HG02938 (cell line): ENCODE data around the gene CHST13.
"Not testable (repeated sequence)": the region's sequence is repeated elsewhere in the genome, so short reads cannot be mapped to it uniquely, and the experiment has no call there.

ENCODE experiments used
- ATAC-seq: cut with Tn5 transposase; IDR thresholded peaks from one replicate; pipeline ENCODE4 v1.9.1; 2021; ENCODE audit warnings: mild to moderate bottlenecking, moderate library complexity; ENCODE audit not compliant: unreplicated experiment

CHST13 gene

DNA sequence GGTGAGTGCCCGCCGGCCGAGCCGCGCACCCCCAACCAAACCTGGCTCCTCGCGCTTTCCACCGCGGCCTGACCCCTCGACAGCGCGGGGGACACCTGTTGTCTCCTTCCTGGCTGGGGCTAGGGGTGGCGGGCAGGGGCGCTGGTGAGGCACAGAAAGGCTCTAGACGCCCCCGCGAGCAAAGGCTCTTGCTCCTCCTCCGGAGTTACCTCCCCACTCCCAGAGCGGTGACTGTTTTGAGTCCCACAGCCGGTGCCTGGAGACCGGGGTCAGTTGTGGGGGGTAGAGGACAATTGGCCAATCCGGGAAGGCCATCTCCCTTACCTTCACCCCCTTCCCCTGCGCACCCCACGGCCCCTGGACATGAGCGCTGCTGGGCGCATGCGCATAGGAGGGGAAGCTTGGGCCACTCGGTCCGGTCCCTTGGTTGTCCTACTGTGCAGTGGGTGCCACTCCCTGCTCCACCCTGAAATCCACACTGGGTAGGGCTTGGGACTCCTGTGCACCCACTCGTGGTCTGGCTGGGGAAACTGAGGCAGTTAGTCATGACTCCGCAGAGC, 554 bp downstream of the CHST13 start:
- ATAC-seq, result no peak

DNA sequence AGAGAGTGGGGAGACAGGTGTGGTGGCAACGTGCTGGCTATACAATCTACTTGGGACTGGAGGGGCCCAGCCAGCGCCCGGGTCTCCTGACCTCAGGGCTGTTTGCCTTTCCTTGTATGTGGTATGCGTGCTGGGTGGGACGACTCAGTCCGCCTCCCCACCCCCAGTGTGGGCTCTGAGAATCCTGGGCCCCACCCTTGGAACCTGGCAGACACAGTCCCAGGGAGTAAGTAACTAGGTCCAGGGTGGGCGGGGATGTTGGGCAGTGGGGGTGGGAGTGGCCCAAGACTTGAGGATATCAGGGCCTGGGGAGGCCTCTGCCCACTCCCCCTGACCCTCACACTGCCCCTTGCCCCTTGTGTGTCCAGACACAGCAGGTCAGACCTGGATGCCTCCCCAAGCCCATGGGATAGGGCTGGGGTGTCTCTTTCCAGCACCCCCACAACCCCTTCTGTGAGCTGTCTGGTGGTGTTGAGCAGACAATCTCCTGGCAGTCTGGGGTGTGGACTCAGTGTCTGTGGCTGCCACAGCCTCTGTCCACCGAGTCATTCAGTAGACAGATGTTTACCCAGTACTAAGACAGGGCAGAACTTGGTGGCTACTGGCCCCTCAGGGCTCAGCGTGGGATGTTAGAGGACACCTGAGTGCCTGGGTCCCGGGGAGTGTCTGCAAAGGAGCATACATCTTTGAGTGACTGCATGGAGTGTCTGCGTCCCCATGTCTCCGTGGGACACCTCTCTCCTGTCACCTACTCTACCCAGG, 1.3 kb downstream of the CHST13 start:
- no peak for ATAC-seq

DNA sequence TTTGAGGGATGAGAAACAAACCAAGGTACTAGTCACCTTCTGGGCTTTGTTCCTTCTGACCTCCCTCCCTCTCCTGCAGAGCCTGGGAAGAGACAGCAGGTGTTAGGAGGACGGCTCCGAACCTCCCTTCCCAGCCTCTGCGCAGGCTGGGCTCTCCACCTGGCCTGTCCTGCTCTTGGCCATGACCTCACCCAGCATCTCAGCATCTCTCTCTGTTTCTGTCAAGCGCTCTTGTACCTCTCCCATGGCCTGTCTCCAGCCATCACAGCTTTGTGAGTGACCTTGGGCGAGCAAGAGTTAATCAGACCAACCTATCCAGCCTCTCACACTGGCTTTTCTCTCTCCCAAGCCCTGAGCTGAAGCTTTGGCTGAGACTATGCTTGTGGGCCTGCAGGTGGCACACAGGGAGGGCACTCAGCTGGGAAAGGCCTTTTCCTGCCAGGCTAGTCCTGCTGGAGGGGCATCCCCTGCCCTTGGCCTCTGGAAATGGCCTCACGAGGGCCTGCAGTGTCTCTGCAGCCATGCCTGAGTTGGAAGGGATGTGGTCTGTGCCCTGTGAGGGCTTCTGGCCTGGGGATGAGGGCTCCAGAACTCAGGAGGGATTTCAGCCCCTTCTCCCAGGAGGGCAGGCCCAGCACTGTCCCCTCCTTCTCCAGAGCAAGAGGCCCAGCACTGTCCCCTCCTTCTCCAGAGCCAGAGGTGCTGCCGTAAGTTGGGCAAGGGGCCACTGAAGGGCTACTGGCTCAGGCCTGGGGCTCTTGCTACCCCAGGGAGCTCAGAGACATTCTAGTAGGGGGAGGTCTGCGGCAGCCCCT, 2.1 kb downstream of the CHST13 start:
- ATAC-seq, result no peak

DNA sequence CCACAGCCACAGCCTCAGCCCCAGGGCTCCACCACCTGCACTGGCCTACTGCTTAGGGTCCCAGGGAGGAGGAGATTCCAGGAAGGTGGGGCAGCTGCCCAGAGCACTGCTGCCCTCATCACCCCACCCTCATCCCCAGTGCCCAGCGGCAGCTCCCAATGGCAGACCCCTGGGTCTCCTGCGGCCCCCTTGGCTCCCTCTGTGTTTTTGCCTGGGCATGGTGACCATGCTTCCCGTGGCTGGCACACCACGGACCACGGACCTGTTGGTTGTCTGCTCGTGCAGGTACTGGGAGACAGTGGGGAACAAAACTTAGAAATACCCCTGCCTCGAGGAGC, 2.7 kb downstream of the CHST13 start:
- ATAC-seq, result no peak

DNA sequence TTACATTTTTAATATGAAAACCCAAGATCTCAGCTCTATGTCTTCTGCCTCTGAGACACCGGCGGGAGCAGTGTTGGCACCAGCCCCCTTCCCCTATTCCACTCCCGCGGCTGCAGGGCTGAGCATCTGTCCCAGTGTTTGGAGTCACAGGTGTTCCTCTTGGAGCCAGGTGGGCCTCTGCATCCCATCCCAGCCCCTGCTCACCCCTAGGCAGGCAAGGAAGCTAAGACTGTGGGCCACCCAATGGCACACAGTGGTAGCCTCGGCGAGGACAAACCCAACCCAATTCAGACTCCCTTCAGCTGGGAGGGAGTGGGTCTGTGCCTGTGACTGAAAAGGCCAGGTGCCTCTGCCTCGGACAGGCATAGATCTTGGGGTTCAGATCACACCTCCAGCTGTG, 3.1 kb downstream of the CHST13 start:
- no peak for ATAC-seq

DNA sequence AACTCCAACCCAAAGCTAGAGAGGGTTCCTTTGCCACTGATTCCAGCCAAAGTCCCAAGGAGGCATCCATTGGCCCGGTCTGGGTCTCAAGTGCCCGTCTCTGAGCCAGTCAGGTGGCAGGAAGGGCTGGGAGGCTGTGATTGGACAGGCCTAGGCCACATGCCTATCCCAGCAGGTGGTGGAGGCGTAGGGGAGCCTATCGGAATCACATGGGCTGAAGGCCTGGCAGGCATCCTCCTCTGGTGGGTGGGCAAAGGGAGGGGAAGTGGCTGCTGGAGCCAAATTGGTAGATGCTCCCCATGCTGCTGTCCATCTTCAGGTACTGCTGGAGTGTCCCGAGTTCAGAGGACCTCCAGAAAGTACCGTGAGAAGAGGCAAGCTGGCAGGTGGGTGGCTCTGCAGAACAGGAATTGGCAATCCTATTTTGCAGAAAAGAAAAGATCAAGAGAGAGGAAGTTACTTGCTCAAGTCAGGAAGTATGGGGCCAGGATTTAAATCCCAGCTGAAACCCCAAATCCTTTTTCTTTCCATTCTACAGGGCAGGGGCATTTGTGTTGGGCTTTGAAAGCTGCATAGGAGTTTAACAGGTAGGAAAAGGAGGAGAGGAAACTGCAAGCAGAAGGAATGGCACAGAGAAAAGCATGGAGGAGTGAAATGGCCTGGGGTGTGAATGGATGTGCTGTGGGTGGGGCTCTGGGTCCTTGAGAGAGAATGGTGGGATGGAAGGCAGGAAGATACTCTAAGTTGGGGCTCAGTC, 3.7 kb downstream of the CHST13 start:
- ATAC-seq, result no peak

DNA sequence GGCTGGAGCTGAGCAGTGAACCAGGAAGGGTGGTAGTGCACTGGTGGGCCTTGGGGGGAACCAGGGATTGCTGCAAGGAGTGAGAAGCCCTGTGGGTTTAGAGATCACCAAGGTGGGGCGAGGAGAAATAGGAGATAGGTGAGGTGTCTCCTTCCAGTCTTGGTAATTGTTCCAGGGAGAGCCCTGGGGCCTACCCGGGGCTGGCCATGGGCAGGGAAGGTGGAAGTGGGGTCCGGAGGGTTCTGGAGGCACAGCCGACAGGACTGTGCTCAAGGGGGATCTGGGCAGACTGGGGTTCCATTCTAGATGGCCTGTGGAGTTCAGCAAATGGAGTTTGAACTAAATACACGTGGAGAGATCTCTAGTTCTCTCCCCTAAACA, 4.5 kb downstream of the CHST13 start:
- no peak for ATAC-seq

DNA sequence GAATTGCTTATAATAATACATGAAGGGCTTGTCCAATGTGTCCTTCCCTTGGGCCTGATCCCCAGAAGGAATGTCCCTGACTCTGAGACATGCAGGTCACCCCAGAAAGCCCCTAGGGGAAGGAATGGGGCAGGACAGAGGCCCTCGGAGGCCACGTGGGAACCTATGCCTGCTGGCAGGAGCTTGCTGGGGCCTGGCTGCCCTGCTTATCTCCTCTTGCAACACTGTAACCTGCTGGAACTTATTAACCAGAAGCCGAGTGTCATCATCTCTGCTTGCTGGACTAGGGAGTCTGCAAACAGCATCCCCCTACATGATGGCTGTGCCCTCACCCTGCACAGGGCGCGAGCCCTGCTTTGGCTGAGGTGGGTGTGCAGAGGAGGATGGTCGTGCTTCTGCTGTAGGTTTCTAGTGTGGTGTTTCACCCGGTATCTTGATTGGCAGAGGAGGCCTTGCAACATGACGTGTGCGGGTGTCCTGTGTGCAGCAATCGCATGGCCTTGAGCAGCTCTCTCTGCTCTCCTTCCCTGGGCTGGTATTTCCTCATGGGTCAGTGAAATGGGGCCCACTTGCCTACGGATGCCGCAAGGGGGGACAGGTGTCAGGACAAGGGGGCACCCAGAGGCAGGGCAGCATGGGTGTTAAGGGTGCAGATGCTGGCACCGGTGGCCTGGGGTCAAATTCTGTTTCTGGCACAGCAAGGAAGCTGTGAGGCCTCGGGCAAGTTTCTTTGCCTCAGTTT, 5.0 kb downstream of the CHST13 start:
- ATAC-seq, result no peak

DNA sequence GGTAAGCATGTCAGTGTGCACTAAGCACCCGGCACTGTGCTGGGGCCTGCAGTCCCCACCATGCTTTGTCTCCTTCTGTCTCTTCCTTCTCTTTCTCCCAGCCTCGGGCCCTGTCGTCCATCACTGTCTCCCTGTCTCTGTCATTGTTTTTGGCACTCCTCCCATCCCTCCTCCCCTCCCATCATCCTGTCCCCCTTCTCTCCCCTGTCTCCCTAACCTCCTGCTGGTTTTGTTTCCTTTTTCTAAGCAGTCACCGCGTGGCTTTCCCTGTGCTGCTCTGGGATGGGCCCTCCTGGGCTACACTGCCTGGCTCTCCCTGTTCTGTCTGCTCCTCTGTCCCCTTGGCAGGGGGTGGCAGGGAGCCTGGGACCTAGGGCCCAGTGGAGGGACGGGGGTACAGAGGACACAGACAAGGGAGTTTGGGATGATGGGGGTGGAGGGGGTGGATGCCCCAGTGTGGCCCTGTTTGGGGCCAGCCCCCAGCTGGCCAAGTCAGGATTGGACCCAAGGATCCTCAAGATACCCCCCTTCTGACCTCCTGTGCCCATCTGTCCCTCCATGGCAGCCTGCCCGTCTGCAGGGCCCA, 5.7 kb downstream of the CHST13 start:
- ATAC-seq, result no peak

DNA sequence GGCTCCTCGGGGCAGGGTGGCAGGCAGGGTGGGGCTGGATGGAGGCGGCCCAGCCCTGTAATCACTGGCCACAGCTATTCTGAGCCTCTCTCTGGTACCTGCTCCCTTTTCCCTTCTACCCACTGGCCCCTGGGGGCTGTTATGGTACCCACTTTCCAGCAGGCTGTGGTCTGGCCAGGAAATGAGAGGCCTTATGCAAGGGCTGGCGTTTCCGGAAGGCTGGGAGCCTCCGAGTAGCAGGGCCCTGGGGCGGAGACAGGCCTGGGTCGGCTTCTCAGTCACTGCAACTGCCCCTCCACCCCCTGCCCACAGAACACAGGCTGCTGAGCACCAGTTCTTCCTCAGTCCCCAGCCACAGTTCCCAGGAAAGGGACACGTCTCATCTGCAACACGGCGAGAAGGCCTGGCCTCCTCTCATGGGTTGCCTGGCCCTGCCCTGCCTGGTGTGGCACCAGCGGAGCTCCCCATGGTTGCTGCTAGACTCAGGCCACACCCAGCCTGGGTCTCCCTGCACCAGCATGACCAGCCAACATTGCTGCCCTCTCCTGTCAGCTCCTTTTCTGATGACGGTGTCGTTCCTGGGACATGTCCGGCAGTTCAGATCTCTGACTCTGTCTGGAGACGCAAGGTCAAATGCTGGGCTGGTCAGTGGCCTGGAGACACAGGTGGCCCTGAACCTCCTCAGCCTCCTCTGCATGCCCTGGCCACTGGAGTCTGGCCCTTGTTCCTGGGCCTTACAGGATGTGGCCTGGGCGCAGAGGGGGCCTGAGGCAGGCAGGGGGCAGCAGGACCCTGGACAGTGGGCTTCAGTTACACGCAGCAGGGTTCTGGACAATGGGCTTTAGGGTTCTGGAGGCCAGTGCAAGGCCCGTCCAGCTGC, 6.5 kb downstream of the CHST13 start:
- no peak for ATAC-seq

DNA sequence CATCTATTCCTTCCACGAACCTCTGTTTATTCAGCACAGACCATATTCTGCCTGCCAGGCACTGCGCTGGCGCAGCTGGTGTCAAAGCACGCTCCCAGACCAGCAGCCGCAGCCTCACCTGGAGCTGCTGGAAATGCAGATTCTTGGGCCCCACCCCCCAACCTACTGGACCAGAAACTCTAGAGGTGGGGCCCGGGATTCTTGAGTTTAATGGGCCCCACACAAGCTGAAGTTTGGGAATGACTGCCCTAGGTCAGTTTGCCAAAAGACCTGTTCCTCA, 7.0 kb downstream of the CHST13 start:
- ATAC-seq, result no peak

DNA sequence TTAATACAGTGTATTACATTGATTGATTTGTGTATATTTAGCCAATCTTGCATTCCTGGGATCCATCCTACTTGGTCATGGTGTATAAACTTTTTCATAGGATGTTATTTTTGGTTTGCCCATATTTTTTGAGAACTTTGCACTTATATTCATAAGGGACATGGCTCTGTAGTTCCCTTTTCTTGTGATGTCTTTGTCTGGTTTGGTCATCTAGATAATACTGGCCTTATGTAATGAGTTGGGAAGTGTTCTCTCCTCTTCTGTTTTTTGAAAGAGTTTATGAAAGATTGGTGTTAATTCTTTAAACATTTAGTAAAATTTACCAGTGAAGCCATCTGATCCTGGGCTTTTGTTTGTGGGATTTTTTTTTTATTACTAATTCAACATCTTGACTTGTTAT, 9.6 kb downstream of the CHST13 start:
- ATAC-seq, result no peak

DNA sequence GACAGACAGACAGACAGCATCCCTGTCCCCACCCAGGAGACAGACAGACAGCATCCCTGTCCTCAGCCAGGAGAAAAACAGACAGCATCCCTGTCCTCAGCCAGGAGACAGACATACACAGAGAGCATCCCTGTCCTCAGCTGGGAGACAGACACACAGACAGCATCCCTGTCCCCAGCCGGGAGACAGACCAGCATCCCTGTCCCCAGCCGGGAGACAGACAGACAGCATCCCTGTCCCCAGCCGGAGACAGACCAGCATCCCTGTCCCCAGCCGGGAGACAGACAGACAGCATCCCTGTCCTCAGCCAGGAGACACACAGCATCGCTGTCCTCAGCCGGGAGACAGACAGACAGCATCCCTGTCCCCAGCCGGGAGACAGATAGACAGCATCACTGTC, 10.8 kb downstream of the CHST13 start:
- ATAC-seq, result not testable (repeated sequence)

DNA sequence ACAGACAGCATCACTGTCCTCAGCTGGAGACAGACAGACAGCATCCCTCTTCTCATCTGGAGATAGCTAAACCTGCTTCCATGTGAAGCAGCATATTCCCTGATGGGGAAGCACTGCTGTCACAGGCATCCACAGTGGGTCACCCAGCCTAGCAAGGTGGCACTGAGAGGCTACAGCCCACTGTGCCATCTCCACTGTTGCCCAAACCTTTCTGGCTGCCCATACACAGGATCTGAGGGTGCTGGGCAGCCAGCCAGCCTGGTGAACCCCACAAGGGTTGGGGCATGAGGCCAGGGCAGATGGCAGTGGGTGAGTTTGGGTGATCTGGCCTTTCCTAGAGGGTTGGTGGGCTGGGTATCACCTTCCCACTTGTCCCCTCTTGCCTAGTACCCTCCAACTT, 11.7 kb downstream of the CHST13 start:
- ATAC-seq, result no peak

DNA sequence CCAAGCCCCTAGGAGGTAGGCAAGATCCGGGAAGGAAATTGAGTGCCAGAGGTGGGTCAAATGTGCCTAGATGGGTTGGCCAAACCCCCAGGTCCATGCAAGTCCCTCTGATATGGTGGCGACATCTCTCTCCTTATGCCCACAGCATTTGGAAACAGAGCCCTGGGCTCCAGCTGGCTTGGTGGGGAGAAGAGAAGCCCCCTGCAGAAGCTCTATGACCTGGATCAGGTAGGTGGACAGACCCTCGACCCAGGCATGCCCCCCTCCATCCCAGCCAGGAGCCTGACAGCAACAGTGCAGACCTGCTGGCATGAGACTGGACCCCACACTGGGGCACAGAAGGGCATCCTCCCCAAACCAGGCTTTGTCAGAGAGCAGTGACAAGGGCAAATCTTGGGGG, 12.2 kb downstream of the CHST13 start:
- ATAC-seq, result no peak

DNA sequence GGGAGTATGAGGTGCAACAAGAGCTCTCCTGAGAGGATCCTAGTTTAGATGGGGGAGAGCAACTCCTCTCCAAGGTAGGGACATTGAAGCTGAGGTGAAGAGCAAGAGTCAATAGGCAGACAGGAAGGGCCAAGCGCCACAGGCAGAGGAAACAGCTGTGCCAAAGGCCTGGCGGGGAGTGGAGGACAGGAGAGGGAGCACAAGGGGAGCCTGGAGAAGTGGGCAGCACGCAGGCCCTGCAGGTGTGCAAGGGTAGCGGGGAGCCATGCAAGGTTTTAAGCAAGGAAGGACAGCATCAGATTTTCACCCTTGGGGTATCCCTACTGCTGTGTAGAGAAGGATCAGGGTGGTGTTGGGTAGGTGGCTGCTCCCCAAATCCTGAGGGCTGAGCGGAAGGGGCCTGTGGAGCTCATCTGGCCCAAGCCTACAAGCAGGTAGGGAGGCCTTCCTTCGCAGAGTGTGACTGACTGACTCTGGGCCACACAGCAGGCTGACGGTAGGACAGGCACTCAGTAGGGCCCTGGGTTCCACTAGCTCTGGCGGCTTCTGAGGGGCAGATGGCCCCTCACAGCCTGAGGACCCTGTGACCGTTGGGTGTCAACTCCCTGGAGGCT, 13.3 kb downstream of the CHST13 start:
- no peak for ATAC-seq

DNA sequence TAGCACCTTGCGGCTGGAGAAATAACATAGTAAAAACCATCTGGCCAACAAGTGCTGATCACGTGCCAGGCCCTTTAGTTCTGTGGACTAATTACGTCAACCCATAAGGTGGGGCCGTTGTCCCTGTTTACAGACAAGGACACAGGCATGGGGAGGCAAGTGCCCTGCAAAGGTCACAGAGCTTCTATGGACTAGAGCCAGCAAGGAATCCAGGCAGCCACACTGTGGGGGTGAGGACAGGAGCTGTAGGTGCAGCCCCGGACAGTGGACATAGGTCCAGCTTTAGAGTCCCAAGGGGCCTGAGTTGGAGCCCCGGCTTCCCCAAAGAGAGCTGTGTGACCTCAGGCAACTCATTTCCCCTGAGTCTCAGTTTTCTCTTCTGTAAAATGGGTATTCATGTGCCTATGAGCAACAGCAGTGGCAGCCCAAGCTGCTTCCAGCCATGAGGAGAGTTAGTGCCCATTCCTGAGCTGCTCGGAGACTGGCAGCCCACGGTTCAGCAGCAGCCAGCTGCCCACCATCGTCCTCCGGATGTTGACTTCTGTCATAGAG, 13.9 kb downstream of the CHST13 start:
- ATAC-seq, result no peak

DNA sequence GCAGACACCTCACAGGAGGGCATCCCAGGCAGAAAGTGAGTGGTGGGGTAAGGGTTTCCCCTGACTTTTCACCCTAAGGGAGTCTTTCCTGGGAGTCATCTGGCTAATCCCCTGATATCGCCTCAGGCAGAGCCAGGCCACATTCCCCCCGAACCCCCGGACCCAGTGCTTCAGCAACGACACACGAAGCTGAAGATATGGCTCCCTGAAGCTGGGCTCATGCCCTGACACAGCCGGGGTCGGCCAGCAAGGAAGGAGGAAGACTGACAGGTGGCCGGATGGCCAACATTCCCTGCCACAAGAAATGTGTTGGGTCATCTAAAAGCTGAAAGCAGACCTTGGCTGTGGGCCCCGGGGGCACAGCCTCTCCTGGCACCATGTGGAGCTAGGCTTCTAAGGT, 14.4 kb downstream of the CHST13 start:
- ATAC-seq, result no peak

DNA sequence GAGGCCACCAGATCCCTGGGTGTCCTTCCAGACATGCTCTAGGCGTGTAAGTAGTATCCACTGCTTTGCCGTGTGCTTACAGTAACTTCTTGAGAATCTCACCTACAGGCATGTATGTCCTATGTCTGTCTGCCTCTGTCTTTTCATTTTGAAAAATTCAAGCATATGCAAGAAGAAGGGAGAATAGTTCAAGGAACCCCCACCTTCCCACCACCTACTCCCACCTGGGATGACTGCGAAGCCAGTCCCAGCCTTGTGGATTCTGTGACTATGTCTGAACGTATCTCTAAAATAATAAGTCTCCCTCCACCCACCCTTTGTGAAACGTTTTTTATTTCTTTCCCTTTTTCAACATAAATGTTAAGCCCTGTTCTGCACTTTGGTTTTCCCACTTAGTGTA, 15.0 kb downstream of the CHST13 start:
- no peak for ATAC-seq
